Esophagus muscularis mucosa (tissue), 4 donors: ENCODE results near the gene ZNF428. TPM values are rescaled to one million over a fixed set of nuclear protein-coding genes. Genes with fewer than 3 reads are reported as not detected.

ENCODE experiments used
- DNase-seq: peaks from one replicate; pipeline ENCODE4 v3.0.0-alpha.2; 2017; ENCODE audit errors: extremely low spot score
- H3K27ac ChIP-seq, 4 donors: fragments of 200-600 bp; sonication (generic); replicated peaks in 1 of 4; 1 replicate in 3 of 4; 2 replicates in 1 of 4; pipeline ENCODE4 v1.5.1; 2016 to 2019; ENCODE audit warnings: mild to moderate bottlenecking in 1 of 4
- H3K27me3 ChIP-seq, 4 donors: fragments of 200-600 bp; sonication (generic); one replicate each; pipeline versions ENCODE4 v1.5.1 to v1.6.0; 2016 to 2019
- H3K36me3 ChIP-seq, 4 donors: fragments of 200-600 bp; sonication (generic); one replicate each; pipeline ENCODE4 v1.5.1; 2016 to 2019
- H3K4me1 ChIP-seq, 4 donors: fragments of 200-600 bp; sonication (generic); one replicate each; pipeline ENCODE4 v1.5.1; 2016 to 2019
- H3K4me3 ChIP-seq, 4 donors: fragments of 200-600 bp; sonication (generic); 1 replicate in 2 of 4; 2 replicates in 2 of 4; pipeline ENCODE4 v1.5.1; 2016 to 2019; ENCODE audit warnings: mild to moderate bottlenecking in 4 of 4, moderate library complexity in 1 of 4
- H3K9me3 ChIP-seq, 4 donors: fragments of 200-600 bp; sonication (generic); 1 replicate in 3 of 4; 2 replicates in 1 of 4; pipeline ENCODE4 v1.5.1; 2016 to 2019
- EP300 ChIP-seq: sonication (generic); formaldehyde crosslinking; IDR thresholded peaks from one replicate; pipeline ENCODE4 v1.6.1; 2017; ENCODE audit warnings: antibody characterized with exemption
- POLR2A ChIP-seq: fragments of 450-650 bp; IDR thresholded peaks from one replicate; pipeline ENCODE4 v1.6.1; 2017; ENCODE audit warnings: antibody characterized with exemption, moderate library complexity, mild to moderate bottlenecking, low read depth
- POLR2AphosphoS5 ChIP-seq, 2 donors: sonication (generic); formaldehyde crosslinking; IDR thresholded peaks; one replicate each; pipeline ENCODE4 v1.6.1; 2017; ENCODE audit warnings: antibody characterized with exemption in 2 of 2
- WGBS: methylation state at CpG from one replicate; pipeline ENCODE4 v1.1.5; 2018; 5-methylcytosine and 5-hydroxymethylcytosine counted together
- intact Hi-C: fragments of 100-400 bp; cut with DNase I; formaldehyde crosslinking; loops from one replicate; pipeline ENCODE4 v1.15.1; 2023
- small RNA-seq, 3 donors: library from RNA; depleted of rRNA; stranded (forward); fragments of <200 nt; gene quantifications; one replicate each; pipeline ENCODE3, GENCODE V24; 2016
- total RNA-seq, 4 donors: library from RNA; depleted of rRNA; stranded (reverse); fragments of >200 nt; gene quantifications; one replicate each; pipeline versions ENCODE4 v1.1.0 to v1.2.1, GENCODE V29; 2016
- TF ChIP-seq, protein P1 (sequence below), 3 experiments: fragments of 200-600 bp in 2 of 3; fragments of 450-650 bp in 1 of 3; sonication (generic) in 2 of 3; IDR thresholded peaks; one replicate each; pipeline ENCODE4 v1.5.1; 2017 to 2019; ENCODE audit warnings: antibody characterized with exemption in 3 of 3, mild to moderate bottlenecking in 2 of 3, moderate library complexity in 1 of 3

ZNF428 gene
- total RNA-seq, 4 donors from 2014 or later: 33.2 to 61.3 (median 47.8) TPM

DNA sequence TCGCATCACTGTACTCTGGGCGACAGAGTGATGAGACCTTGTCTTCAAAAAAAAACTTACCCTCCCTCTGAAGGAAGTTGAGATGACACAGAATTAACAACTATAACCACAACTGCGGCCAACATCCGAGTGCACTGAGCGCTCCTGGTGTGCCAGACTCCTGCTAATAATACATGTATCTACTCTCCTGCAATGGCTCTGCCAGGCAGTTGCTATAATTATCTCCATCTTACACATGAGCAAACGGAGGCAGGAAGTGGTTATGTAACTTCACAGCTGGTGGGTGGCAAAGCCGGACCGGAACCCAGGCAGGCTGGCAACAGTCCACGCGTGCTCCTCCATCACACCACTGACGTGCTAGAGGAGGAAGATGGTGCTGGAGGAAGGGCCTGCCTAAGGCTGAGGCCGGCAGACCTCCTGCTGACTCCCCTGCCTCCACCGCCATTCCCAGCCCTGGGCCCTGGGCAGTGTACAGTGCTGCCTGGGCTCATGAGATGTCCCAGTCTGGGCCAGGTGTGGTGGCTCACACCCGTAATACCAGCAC, 56.7 kb downstream of the ZNF428 start:
- H3K9me3 ChIP-seq: no peaks in the 10 kb centered on the region
- no peaks in the 10 kb centered on the region for H3K27me3 ChIP-seq
- WGBS: 51% methylated on average over 14 of the region's 14 CpGs
- H3K4me3 ChIP-seq: no peak overlapping the region
- peak overlapping the region; percentile 62 to 72 (median 66) for H3K27ac ChIP-seq
- peak; percentile 95 for DNase-seq
- intact Hi-C loops: no loop called here
- TF ChIP-seq, protein P1, sequence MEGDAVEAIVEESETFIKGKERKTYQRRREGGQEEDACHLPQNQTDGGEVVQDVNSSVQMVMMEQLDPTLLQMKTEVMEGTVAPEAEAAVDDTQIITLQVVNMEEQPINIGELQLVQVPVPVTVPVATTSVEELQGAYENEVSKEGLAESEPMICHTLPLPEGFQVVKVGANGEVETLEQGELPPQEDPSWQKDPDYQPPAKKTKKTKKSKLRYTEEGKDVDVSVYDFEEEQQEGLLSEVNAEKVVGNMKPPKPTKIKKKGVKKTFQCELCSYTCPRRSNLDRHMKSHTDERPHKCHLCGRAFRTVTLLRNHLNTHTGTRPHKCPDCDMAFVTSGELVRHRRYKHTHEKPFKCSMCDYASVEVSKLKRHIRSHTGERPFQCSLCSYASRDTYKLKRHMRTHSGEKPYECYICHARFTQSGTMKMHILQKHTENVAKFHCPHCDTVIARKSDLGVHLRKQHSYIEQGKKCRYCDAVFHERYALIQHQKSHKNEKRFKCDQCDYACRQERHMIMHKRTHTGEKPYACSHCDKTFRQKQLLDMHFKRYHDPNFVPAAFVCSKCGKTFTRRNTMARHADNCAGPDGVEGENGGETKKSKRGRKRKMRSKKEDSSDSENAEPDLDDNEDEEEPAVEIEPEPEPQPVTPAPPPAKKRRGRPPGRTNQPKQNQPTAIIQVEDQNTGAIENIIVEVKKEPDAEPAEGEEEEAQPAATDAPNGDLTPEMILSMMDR (IDR thresholded peaks at IDR 0.05): no peak
- TF ChIP-seq POLR2AphosphoS5 (IDR thresholded peaks at IDR 0.05): peak; percentile 38 to 61
- H3K36me3 ChIP-seq: peaks cover 5 to 40% (median 34%) of the 10 kb centered on the region in 4 donors
- peaks cover 17 to 30% (median 19%) of the 10 kb centered on the region in 4 donors for H3K4me1 ChIP-seq

DNA sequence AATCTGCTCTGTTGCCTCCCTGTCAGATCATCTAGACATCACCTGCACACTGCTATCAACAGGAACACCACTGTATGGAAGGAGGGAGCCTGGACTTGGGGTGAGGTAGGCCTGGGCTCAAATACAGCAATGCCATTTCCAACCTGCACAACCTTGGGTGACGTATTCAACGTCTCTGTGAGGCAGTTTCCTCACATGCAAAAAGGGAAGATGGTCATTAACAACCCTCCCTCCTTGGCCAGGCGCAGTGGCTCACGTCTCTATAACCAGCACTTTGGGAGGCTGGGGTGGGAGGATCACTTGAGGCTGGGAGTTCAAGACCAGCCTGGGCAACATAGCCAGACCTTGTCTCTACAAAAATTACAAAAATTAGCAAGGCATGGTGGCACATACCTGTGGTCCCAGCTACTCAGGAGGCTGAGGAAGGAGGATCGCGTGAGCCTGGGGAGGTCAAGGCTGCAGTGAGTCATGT, 57.2 kb downstream of the ZNF428 start:
- peak overlapping the region; percentile 62 to 72 (median 66) for H3K27ac ChIP-seq
- H3K4me3 ChIP-seq: no peak overlapping the region
- H3K27me3 ChIP-seq: no peaks in the 10 kb centered on the region
- DNase-seq: no peak
- peaks cover 5 to 42% (median 35%) of the 10 kb centered on the region in 4 donors for H3K36me3 ChIP-seq
- peaks cover 17 to 30% (median 19%) of the 10 kb centered on the region in 4 donors for H3K4me1 ChIP-seq
- TF ChIP-seq POLR2A (no peak), POLR2AphosphoS5 (IDR thresholded peaks at IDR 0.05) (no peak), EP300 (no peak)
- TF ChIP-seq, protein P1 (IDR thresholded peaks at IDR 0.05): no peak
- WGBS: 77% methylated on average over 4 of the region's 6 CpGs
- H3K9me3 ChIP-seq: no peaks in the 10 kb centered on the region
- intact Hi-C loops: no loop called here

DNA sequence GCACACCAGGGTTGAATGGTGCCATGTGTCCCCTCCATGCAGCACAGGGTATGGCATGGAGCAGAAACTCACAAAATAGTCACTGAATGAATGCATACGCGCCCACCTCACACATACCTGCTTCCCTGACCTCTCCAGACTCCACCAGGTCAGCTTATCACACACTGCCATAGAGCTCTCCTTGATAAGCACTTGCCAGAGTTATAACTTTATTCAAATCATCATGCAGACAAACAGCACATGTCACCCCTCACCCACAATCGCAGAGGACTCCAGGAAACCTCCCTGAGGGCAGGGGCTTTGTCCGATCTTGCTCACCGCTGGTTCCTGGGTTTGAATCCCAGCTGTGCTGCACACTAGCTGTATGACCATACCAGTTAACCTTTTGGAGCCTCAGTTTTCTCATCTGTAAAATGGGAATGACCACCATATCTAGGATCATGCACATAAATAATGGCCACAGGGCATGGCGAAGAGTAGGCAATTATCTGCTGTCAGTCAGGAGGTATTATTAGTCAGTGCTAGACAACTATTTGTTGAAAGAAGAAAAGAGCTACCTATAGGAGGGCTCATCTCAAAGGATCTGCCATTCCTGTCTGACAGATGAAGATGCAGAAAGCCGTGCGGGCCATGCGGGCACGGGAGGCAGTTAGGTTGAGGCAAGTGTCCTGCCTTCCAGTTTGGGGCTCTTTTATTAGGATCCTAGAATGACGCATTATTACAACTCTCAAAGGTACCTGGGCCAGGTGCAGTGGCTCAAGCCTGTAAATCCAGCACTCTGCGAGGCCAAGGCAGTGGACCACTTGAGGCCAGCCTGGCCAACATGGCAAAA, 58.1 kb downstream of the ZNF428 start:
- 98% methylated on average over 12 of the region's 12 CpGs for WGBS
- no peak overlapping the region for H3K4me3 ChIP-seq
- intact Hi-C loops: no loop called here
- no peak for DNase-seq
- H3K27ac ChIP-seq: peak overlapping the region in 1 of 4 donors; percentile 62
- no peaks in the 10 kb centered on the region for H3K27me3 ChIP-seq
- no peaks in the 10 kb centered on the region for H3K9me3 ChIP-seq
- H3K36me3 ChIP-seq: peaks cover 5 to 47% (median 39%) of the 10 kb centered on the region in 4 donors
- peaks cover 17 to 30% (median 19%) of the 10 kb centered on the region in 4 donors for H3K4me1 ChIP-seq
- no peak for TF ChIP-seq EP300
- TF ChIP-seq, protein P1 (IDR thresholded peaks at IDR 0.05): no peak
- TF ChIP-seq POLR2A: no peak
- TF ChIP-seq POLR2AphosphoS5 (IDR thresholded peaks at IDR 0.05): no peak

DNA sequence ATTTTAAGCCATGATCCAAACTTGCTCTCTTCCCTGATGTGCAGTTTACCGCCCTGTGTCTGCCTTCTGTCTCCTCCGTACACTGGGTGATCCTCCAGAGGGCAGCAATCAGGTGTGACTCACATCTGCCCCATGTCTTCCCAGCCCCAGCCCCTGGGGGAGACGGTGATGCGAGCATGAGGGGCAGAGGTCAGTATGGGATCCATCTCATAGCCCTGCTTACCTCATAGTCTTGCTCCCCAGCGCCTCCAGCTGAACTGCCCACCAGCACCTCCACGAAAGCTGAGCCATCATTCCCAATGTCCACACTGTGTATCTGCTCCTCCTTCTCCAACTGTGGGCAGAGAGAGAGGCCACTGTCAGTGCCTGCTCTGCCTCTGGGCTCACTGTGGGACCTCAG, 58.7 kb downstream of the ZNF428 start:
- Histone ChIP-seq H3K4me1 (peaks cover 17 to 30% (median 19%) of the 10 kb centered on the region in 4 donors), H3K4me3 (no peak overlapping the region), H3K9me3 (no peaks in the 10 kb centered on the region), H3K27ac (no peak overlapping the region), H3K27me3 (no peaks in the 10 kb centered on the region), H3K36me3 (peaks cover 5 to 53% (median 42%) of the 10 kb centered on the region in 4 donors)
- WGBS: 83% methylated on average over 5 of the region's 6 CpGs
- DNase-seq: no peak
- intact Hi-C loops: no loop called here
- no peak for TF ChIP-seq POLR2AphosphoS5 (IDR thresholded peaks at IDR 0.05)
- TF ChIP-seq, protein P1 (IDR thresholded peaks at IDR 0.05): no peak
- no peak for TF ChIP-seq POLR2A
- TF ChIP-seq EP300: no peak

Small RNAs within 50 kb of the gene (small RNA-seq; reads per million reads assigned to genes)
- gene RN7SL368P: 0 reads per million in 3 donors

Other genes with a start within 250 kb of the ZNF428 start
- not detected for gene TEX101, start 204.7 kb downstream of the ZNF428 start, total RNA-seq
- 1 to 10 TPM in 1 of 4 donors, under 1 TPM in 3; 0.42 to 1.4 (median 0.84) TPM for gene LYPD3, start 154.0 kb downstream of the ZNF428 start, total RNA-seq
- gene PHLDB3, start 114.9 kb downstream of the ZNF428 start, total RNA-seq: 10 to 100 TPM; 10.3 to 16.2 (median 12.6) TPM
- gene ETHE1, start 92.4 kb downstream of the ZNF428 start, total RNA-seq: 10 to 100 TPM; 48.2 to 63.2 (median 55.9) TPM
- under 1 TPM; 0.66 to 0.97 (median 0.82) TPM for gene ZNF575, start 86.4 kb downstream of the ZNF428 start, total RNA-seq
- 10 to 100 TPM; 21.2 to 27.2 (median 24.4) TPM for gene XRCC1, start 44.1 kb downstream of the ZNF428 start, total RNA-seq
- gene PINLYP, start 43.8 kb downstream of the ZNF428 start, total RNA-seq: 1 to 10 TPM; 3.3 to 6.2 (median 4.9) TPM
- gene IRGQ, start 23.5 kb downstream of the ZNF428 start, total RNA-seq: 10 to 100 TPM; 20.3 to 36.0 (median 28.6) TPM
- gene ZNF576, start 23.0 kb downstream of the ZNF428 start, total RNA-seq: 10 to 100 TPM in 3 of 4 donors, 1 to 10 TPM in 1; 10.0 to 18.6 (median 16.6) TPM
- under 1 TPM; 0.13 to 0.42 (median 0.25) TPM for gene SRRM5, start 7.5 kb downstream of the ZNF428 start, total RNA-seq
- gene CADM4, start 20.2 kb upstream of the ZNF428 start, total RNA-seq: 10 to 100 TPM; 31.6 to 67.9 (median 46.9) TPM
- 10 to 100 TPM in 3 of 4 donors, 1 to 10 TPM in 1; 7.5 to 45.7 (median 18.4) TPM for gene PLAUR, start 50.5 kb upstream of the ZNF428 start, total RNA-seq
- not detected for gene IRGC, start 96.4 kb upstream of the ZNF428 start, total RNA-seq
- 10 to 100 TPM in 3 of 4 donors, 1 to 10 TPM in 1; 7.5 to 25.6 (median 22.3) TPM for gene SMG9, start 135.3 kb upstream of the ZNF428 start, total RNA-seq
- 1 to 10 TPM; 1.7 to 6.7 (median 1.9) TPM for gene KCNN4, start 161.3 kb upstream of the ZNF428 start, total RNA-seq
- 10 to 100 TPM in 1 of 4 donors, 1 to 10 TPM in 3; 2.8 to 12.0 (median 8.2) TPM for gene LYPD5, start 182.8 kb upstream of the ZNF428 start, total RNA-seq
- gene ZNF283, start 207.7 kb upstream of the ZNF428 start, total RNA-seq: 10 to 100 TPM in 1 of 4 donors, 1 to 10 TPM in 3; 6.4 to 11.5 (median 7.5) TPM